ENCODE measurements around the gene GPR158. TPM values are rescaled to one million over a fixed set of nuclear protein-coding genes. Genes with fewer than 3 reads are reported as not detected.

Gene GPR158
- total RNA-seq, 4 donors from 2014 or later, result 0.07 to 0.27 TPM; not detected in 2

DNA sequence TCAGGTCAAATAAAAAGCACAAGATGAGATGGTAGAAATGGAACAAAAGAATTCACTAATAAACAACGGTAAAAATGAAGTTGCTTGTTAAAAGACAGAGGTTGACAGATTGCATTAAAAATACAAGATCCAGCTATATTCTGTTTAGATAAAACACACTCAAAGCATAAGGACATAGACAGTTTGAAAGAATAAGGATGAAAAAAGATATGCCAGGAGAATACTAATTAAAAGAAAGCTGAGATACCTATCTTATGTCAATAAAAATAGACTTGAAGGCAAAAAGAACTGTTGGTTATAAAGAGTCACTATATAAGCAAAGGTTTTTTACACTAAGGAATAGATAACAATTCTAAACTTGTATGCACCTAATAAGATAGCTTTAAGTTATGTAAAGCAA, 105.3 kb downstream of the GPR158 start:
- H3K27me3 ChIP-seq, result no peaks in the 10 kb centered on the region
- WGBS, 2 donors (ENCODE audit: low coverage in 1 of 2), result 90% methylated on average over 1 of the region's 1 CpG; no CpG with 5 or more reads in 1 of the 2 donors
- H3K9me3 ChIP-seq, result peaks cover 0 to 18% (median 0%) of the 10 kb centered on the region in 3 donors
- H3K4me1 ChIP-seq, result no peaks in the 10 kb centered on the region
- no peak overlapping the region for H3K4me3 ChIP-seq
- ATAC-seq, result no peak
- no peaks in the 10 kb centered on the region for H3K36me3 ChIP-seq
- no peak for TF ChIP-seq EP300 (IDR thresholded peaks at IDR 0.05)
- no peak for TF ChIP-seq CTCF (IDR thresholded peaks at IDR 0.05)
- TF ChIP-seq POLR2A (IDR thresholded peaks at IDR 0.05), result no peak
- no peak for TF ChIP-seq POLR2AphosphoS5 (IDR thresholded peaks at IDR 0.05)
- H3K27ac ChIP-seq, result no peak overlapping the region

DNA sequence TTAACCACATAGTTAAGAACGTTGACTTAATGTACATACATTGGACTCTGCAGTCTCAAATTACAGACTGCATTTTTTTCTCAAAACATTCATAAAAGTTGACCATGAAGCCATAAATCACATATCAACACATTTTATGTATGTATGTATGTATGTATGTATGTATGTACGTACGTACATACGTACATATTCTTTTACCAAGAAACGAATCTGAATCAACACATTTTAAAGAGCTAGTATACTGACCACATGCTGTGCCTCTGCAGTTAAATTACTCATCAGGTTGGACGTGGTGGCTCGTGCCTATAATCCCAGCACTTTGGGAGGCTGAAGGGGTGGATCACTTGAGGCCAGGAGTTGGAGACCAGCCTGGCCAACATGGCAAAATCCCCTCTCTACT, 105.8 kb downstream of the GPR158 start:
- Histone ChIP-seq H3K27me3 (no peaks in the 10 kb centered on the region), H3K36me3 (no peaks in the 10 kb centered on the region), H3K4me3 (no peak overlapping the region), H3K27ac (no peak overlapping the region), H3K4me1 (no peaks in the 10 kb centered on the region), H3K9me3 (peaks cover 0 to 23% (median 0%) of the 10 kb centered on the region in 3 donors)
- no peak for TF ChIP-seq POLR2AphosphoS5 (IDR thresholded peaks at IDR 0.05)
- no peak for TF ChIP-seq POLR2A (IDR thresholded peaks at IDR 0.05)
- no peak for TF ChIP-seq CTCF (IDR thresholded peaks at IDR 0.05)
- TF ChIP-seq EP300 (IDR thresholded peaks at IDR 0.05), result no peak
- 62 to 84% methylated on average over 7 of the region's 7 CpGs for WGBS, 2 donors (ENCODE audit: low coverage in 1 of 2)
- ATAC-seq, result no peak

- Histone ChIP-seq H3K4me3 (no peak overlapping the region), H3K27ac (no peak overlapping the region), H3K9me3 (peaks cover 0 to 24% (median 0%) of the 10 kb centered on the region in 3 donors), H3K27me3 (no peaks in the 10 kb centered on the region), H3K36me3 (no peaks in the 10 kb centered on the region), H3K4me1 (no peaks in the 10 kb centered on the region)
- WGBS, 2 donors (ENCODE audit: low coverage in 1 of 2), result 52 to 82% methylated on average over 2 of the region's 2 CpGs
- TF ChIP-seq EP300 (IDR thresholded peaks at IDR 0.05) (no peak), POLR2A (IDR thresholded peaks at IDR 0.05) (no peak), POLR2AphosphoS5 (IDR thresholded peaks at IDR 0.05) (no peak), CTCF (IDR thresholded peaks at IDR 0.05) (no peak)
- no peak for ATAC-seq
Observed at GRCh38 chr10:25285809-25286208, 111.0 kb downstream of the GPR158 start.

- no peak overlapping the region for H3K27ac ChIP-seq
- H3K4me1 ChIP-seq, result no peaks in the 10 kb centered on the region
- no peak overlapping the region for H3K4me3 ChIP-seq
- TF ChIP-seq POLR2A (IDR thresholded peaks at IDR 0.05) (no peak), EP300 (IDR thresholded peaks at IDR 0.05) (no peak), CTCF (IDR thresholded peaks at IDR 0.05) (no peak), POLR2AphosphoS5 (IDR thresholded peaks at IDR 0.05) (no peak)
- WGBS, 2 donors (ENCODE audit: low coverage in 1 of 2), result 64 to 70% methylated on average over 1 of the region's 1 CpG
- ATAC-seq, result no peak
- H3K27me3 ChIP-seq, result no peaks in the 10 kb centered on the region
- peaks cover 0 to 24% (median 0%) of the 10 kb centered on the region in 3 donors for H3K9me3 ChIP-seq
- H3K36me3 ChIP-seq, result no peaks in the 10 kb centered on the region
Observed at GRCh38 chr10:25288181-25288580, 113.4 kb downstream of the GPR158 start.

DNA sequence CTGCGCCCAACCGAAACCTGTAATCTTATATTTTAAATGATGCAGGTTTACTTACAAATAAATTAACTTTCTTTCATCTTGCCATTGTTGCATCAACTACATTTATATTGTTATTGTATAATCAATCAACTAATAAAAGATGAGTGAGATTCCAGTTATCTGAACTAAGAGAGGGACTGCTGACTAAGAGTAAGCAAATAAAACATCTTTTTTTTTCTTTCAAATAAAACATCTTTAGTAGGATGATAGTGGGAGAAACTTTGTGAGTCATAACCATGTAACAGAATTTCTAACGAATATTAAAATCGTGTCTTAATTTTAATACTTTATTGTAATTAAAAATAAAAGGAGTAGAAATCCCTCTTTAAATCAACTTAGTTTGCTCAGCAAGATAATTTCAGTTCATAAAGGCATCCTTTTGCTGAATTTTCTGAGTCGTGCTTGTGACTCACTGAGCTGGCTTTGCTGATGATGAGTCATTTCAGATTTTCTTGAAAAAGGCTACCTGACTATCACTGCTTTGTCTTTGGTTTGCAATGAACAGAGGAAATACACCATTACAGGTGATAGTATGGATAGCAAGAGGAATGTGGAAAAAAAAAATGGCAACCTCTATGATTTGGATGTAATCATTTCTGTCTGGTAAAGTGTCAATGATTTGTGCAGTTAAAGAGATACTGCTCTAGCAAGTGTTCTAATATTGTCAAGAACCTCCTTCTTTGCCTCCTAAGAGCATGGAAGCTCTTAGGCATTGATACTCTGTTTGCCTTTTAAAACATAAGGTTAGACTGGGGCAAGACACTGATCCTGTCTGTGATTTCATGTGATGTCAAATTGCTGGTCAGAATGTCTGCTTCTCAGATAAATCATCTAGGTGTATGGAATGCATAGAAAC, 119.5 kb downstream of the GPR158 start:
- ATAC-seq, result no peak

More for the DNA sequence above, 119.5 kb downstream of the GPR158 start:
- no peaks in the 10 kb centered on the region for H3K27me3 ChIP-seq
- no peaks in the 10 kb centered on the region for H3K4me1 ChIP-seq
- H3K4me3 ChIP-seq, result no peak overlapping the region
- H3K36me3 ChIP-seq, result no peaks in the 10 kb centered on the region
- no peak overlapping the region for H3K27ac ChIP-seq
- 73 to 77% methylated on average over 5 of the region's 5 CpGs for WGBS, 2 donors (ENCODE audit: low coverage in 1 of 2)
- TF ChIP-seq CTCF (IDR thresholded peaks at IDR 0.05) (no peak), POLR2A (IDR thresholded peaks at IDR 0.05) (no peak), EP300 (IDR thresholded peaks at IDR 0.05) (no peak), POLR2AphosphoS5 (IDR thresholded peaks at IDR 0.05) (no peak)
- no peaks in the 10 kb centered on the region for H3K9me3 ChIP-seq
